ENCODE results near the gene KCTD10.

GRCh38 chr12:109473006-109473405 lies 4.1 kb downstream of the KCTD10 start:
- TF ChIP-seq POLR2A (IDR thresholded peaks at IDR 0.05), result no peak
- no peak for TF ChIP-seq POLR2AphosphoS5 (IDR thresholded peaks at IDR 0.05)
